ENCODE data around the gene PFN3. TPM values are rescaled to one million over a fixed set of nuclear protein-coding genes. Genes with fewer than 3 reads are reported as not detected.

Gene PFN3
- total and polyA plus RNA-seq, 9 donors, result not detected

- Histone ChIP-seq H3K36me3 (no peaks in the 10 kb centered on the region), H3K9me3 (no peaks in the 10 kb centered on the region), H3K4me1 (ENCODE audit: insufficient read depth) (peaks cover 10% of the 10 kb centered on the region), H3K27me3 (no peaks in the 10 kb centered on the region), H3K27ac (no peak overlapping the region), H3K4me3 (no peak overlapping the region)
- 64 to 66% (median 65%) methylated on average over 11 of the region's 11 CpGs for WGBS, 3 donors
- intact Hi-C loops (cut with DNase I), result loop anchor here in 1 of 4 donors (10.0 kb wide), 1 partner anchor 255 kb away; no protein-coding TSS in a partner anchor
- TF ChIP-seq EP300 (IDR thresholded peaks at IDR 0.05) (no peak), CTCF (IDR thresholded peaks at IDR 0.05) (no peak), POLR2A (IDR thresholded peaks at IDR 0.05) (no peak)
- no peak for DNase-seq
These were observed 30.6 kb downstream of the PFN3 start for GRCh38 chr5:177369645-177370440.

- intact Hi-C loops (cut with DNase I), result loop anchor here in 1 of 4 donors (10.0 kb wide), 1 partner anchor 254 kb away; no protein-coding TSS in a partner anchor
- H3K4me3 ChIP-seq, result no peak overlapping the region
- no peaks in the 10 kb centered on the region for H3K9me3 ChIP-seq
- TF ChIP-seq POLR2A (IDR thresholded peaks at IDR 0.05), result no peak
- peak in 2 of 3 donors; percentile 15 to 19 for TF ChIP-seq CTCF (IDR thresholded peaks at IDR 0.05)
- WGBS, 3 donors, result 66 to 71% (median 71%) methylated on average over 5 of the region's 5 CpGs
- H3K27ac ChIP-seq, result no peak overlapping the region
- no peaks in the 10 kb centered on the region for H3K27me3 ChIP-seq
- DNase-seq, result no peak
- H3K36me3 ChIP-seq, result no peaks in the 10 kb centered on the region
- H3K4me1 ChIP-seq (ENCODE audit: insufficient read depth), result peaks cover 10% of the 10 kb centered on the region
These were observed 31.4 kb downstream of the PFN3 start for GRCh38 chr5:177368869-177369644.

- 84 to 87% (median 85%) methylated on average over 29 of the region's 29 CpGs for WGBS, 3 donors
- Histone ChIP-seq H3K9me3 (no peaks in the 10 kb centered on the region), H3K4me1 (ENCODE audit: insufficient read depth) (peaks cover 11% of the 10 kb centered on the region), H3K27ac (no peak overlapping the region), H3K4me3 (no peak overlapping the region), H3K27me3 (no peaks in the 10 kb centered on the region), H3K36me3 (no peaks in the 10 kb centered on the region)
- no peak for TF ChIP-seq POLR2A (IDR thresholded peaks at IDR 0.05)
- no peak for TF ChIP-seq CTCF (IDR thresholded peaks at IDR 0.05)
- no peak for TF ChIP-seq EP300 (IDR thresholded peaks at IDR 0.05)
- DNase-seq, result no peak
- intact Hi-C loops (cut with DNase I), result loop anchor here in 1 of 4 donors (10.0 kb wide), 1 partner anchor 253 kb away; no protein-coding TSS in a partner anchor
These were observed 32.2 kb downstream of the PFN3 start for GRCh38 chr5:177367981-177368868.

Data from ovary (tissue), 9 donors.